Stimulated activated effector memory CD8-positive, alpha-beta T cell treated with anti-CD3 and anti-CD28 coated beads, Interleukin-12 subunit alpha, Interleukin-12 subunit beta, amount 100 ng/mL, for 72 hours (primary cell): ENCODE measurements around the gene TLE3.

Experiments
- ATAC-seq: fragments of 150-1000 bp; cut with Tn5 transposase; 2 replicates; pipeline ENCODE4 v1.10.0; 2021
- DNase-seq, 2 donors: peaks; one replicate each; pipeline ENCODE4 v3.0.0; 2021 to 2022; ENCODE audit warnings: low spot score in 2 of 2
- H3K27ac Mint-ChIP-seq: one replicate; pipeline ENCODE4 v1.8.0; 2022; ENCODE audit warnings: mild to moderate bottlenecking, mixed read lengths
- H3K36me3 Mint-ChIP-seq: one replicate; pipeline ENCODE4 v1.8.0; 2022; ENCODE audit warnings: mild to moderate bottlenecking, mixed read lengths
- H3K4me1 Mint-ChIP-seq: one replicate; pipeline ENCODE4 v1.8.0; 2022; ENCODE audit warnings: mixed read lengths
- H3K4me3 Mint-ChIP-seq: one replicate; pipeline ENCODE4 v1.8.0; 2022; ENCODE audit warnings: mild to moderate bottlenecking, mixed read lengths
- H3K9me3 Mint-ChIP-seq: one replicate; pipeline ENCODE4 v1.8.0; 2022; ENCODE audit warnings: mixed read lengths

Gene TLE3

GRCh38 chr15:70097063-70097320 lies 725 bp downstream of the TLE3 start:
- H3K36me3 Mint-ChIP-seq = peaks cover 68% of the 10 kb centered on the region
- DNase-seq = no peak
- H3K4me3 Mint-ChIP-seq = peak overlapping the region; percentile 96
- H3K4me1 Mint-ChIP-seq = peaks cover 48% of the 10 kb centered on the region
- ATAC-seq = no peak
- peak overlapping the region; percentile 95 for H3K27ac Mint-ChIP-seq
- no peaks in the 10 kb centered on the region for H3K9me3 Mint-ChIP-seq

DNA sequence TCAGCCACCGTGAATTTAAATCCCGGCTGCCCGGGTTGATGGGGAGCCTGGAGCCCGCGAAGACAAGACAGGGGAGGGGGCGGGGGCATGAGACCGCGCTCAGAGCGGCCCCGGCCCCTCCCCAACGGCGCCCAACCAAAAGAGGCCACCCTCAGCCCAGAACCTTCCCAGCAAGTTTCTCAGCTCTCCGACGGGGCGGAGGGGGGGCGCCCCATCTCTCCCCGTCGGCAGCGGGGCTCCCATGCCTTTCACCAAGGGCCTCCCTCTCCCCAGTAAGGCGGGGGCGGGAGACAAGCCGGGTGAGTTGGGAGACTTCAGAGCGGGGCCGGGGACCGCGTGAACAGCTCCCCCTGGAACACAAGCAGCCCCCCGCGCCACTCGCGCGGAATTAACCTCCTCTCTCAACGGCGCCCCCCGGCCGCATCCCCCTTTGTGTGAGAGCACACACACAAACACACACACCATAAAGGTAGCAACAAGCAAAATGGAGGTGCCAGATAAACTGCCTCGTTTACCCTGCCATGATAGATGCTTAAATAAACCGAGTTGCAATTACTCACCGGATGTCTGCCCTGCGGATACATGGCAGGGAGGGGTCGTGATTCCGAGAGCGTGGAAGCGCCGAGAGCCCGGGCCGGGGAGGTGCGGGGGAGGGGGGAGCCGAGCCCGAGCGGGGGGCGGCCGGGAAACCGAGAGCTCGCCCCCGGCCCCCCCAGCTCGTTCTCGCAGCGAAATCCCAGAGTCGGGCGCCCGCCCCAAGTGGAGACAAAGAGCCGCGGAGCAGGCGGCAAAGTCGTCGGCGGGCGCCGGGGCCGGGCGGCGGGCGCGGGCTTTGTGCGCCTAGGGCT lies 1.3 kb downstream of the TLE3 start:
- Mint-ChIP-seq H3K4me1 (peaks cover 53% of the 10 kb centered on the region), H3K27ac (peak overlapping the region; percentile 95), H3K9me3 (no peaks in the 10 kb centered on the region), H3K36me3 (peaks cover 74% of the 10 kb centered on the region), H3K4me3 (peak overlapping the region; percentile 96)
- ATAC-seq (no peak), DNase-seq (peak; percentile 39 to 71)

GRCh38 chr15:70095408-70096214 lies 2.1 kb downstream of the TLE3 start:
- Mint-ChIP-seq H3K9me3 (no peaks in the 10 kb centered on the region), H3K4me1 (peaks cover 58% of the 10 kb centered on the region), H3K27ac (peak overlapping the region; percentile 95), H3K36me3 (peaks cover 82% of the 10 kb centered on the region), H3K4me3 (peak overlapping the region; percentile 96)
- DNase-seq (peak in 1 of 2 donors; percentile 71), ATAC-seq (no peak)

GRCh38 chr15:70094690-70095311 lies 2.9 kb downstream of the TLE3 start:
- peaks cover 60% of the 10 kb centered on the region for H3K4me1 Mint-ChIP-seq
- no peak for ATAC-seq
- peak overlapping the region; percentile 96 for H3K4me3 Mint-ChIP-seq
- H3K36me3 Mint-ChIP-seq = peaks cover 86% of the 10 kb centered on the region
- no peaks in the 10 kb centered on the region for H3K9me3 Mint-ChIP-seq
- no peak overlapping the region for H3K27ac Mint-ChIP-seq
- no peak for DNase-seq

GRCh38 chr15:70093481-70094319 lies 4.0 kb downstream of the TLE3 start:
- Mint-ChIP-seq H3K27ac (peak overlapping the region; percentile 53), H3K4me1 (peaks cover 63% of the 10 kb centered on the region), H3K36me3 (peaks cover 90% of the 10 kb centered on the region), H3K4me3 (peak overlapping the region; percentile 96), H3K9me3 (no peaks in the 10 kb centered on the region)
- ATAC-seq (no peak), DNase-seq (no peak)

- Mint-ChIP-seq H3K36me3 (peaks cover 94% of the 10 kb centered on the region), H3K27ac (peak overlapping the region; percentile 53), H3K9me3 (no peaks in the 10 kb centered on the region), H3K4me1 (peaks cover 69% of the 10 kb centered on the region), H3K4me3 (peak overlapping the region; percentile 96)
- DNase-seq = no peak
- no peak for ATAC-seq
These were observed 4.6 kb downstream of the TLE3 start for GRCh38 chr15:70093070-70093469.

DNA sequence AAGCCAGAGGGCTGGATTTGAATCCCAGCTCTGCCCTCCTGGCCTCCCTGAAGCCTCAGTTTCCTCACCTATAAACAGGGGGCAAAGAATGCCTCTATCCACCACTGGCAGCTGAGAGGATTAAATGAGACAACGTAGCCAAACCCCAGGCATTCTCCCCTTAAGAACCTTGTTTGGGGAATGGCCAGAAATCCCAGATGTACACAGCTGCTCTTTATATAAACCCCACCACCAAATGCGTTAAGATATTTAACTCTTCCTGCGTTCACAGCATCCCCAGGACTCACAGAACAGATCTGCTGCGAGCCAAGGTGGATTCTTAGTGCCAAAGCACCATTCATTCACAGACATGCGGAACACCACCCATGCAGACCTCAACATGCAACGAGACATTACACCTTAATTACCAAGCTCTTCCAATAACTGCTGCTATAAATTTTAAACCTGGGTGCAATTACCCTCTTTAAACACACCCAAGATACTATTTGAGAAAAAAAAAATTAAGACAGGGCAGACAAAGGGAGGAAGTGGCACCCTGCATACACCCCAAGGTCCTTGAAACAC lies 5.2 kb downstream of the TLE3 start:
- Mint-ChIP-seq H3K36me3 (peaks cover 94% of the 10 kb centered on the region), H3K4me3 (peak overlapping the region; percentile 96)

GRCh38 chr15:70091726-70092463 lies 5.8 kb downstream of the TLE3 start:
- peak overlapping the region; percentile 30 for H3K27ac Mint-ChIP-seq
- H3K4me3 Mint-ChIP-seq = peak overlapping the region; percentile 96
- no peaks in the 10 kb centered on the region for H3K9me3 Mint-ChIP-seq
- H3K36me3 Mint-ChIP-seq = peaks cover 98% of the 10 kb centered on the region
- peak; percentile 82 for ATAC-seq
- peaks cover 80% of the 10 kb centered on the region for H3K4me1 Mint-ChIP-seq
- peak in 1 of 2 donors; percentile 75 for DNase-seq

More for the DNA sequence above, 5.2 kb downstream of the TLE3 start:
- H3K9me3 Mint-ChIP-seq = no peaks in the 10 kb centered on the region
- H3K4me1 Mint-ChIP-seq = peaks cover 74% of the 10 kb centered on the region
- DNase-seq = no peak
- H3K27ac Mint-ChIP-seq = peak overlapping the region; percentile 53
- no peak for ATAC-seq

GRCh38 chr15:70090436-70091296 lies 7.1 kb downstream of the TLE3 start:
- Mint-ChIP-seq H3K27ac (peak overlapping the region; percentile 30), H3K9me3 (no peaks in the 10 kb centered on the region), H3K4me1 (peaks cover 92% of the 10 kb centered on the region), H3K4me3 (peak overlapping the region; percentile 96), H3K36me3 (peaks cover 100% of the 10 kb centered on the region)
- DNase-seq = no peak
- peak; percentile 69 for ATAC-seq

- H3K4me3 Mint-ChIP-seq = peak overlapping the region; percentile 96
- H3K27ac Mint-ChIP-seq = no peak overlapping the region
- H3K36me3 Mint-ChIP-seq = peaks cover 99% of the 10 kb centered on the region
- H3K9me3 Mint-ChIP-seq = no peaks in the 10 kb centered on the region
- peaks cover 97% of the 10 kb centered on the region for H3K4me1 Mint-ChIP-seq
- no peak for DNase-seq
- no peak for ATAC-seq
These were observed 8.1 kb downstream of the TLE3 start for GRCh38 chr15:70089692-70089971.

DNA sequence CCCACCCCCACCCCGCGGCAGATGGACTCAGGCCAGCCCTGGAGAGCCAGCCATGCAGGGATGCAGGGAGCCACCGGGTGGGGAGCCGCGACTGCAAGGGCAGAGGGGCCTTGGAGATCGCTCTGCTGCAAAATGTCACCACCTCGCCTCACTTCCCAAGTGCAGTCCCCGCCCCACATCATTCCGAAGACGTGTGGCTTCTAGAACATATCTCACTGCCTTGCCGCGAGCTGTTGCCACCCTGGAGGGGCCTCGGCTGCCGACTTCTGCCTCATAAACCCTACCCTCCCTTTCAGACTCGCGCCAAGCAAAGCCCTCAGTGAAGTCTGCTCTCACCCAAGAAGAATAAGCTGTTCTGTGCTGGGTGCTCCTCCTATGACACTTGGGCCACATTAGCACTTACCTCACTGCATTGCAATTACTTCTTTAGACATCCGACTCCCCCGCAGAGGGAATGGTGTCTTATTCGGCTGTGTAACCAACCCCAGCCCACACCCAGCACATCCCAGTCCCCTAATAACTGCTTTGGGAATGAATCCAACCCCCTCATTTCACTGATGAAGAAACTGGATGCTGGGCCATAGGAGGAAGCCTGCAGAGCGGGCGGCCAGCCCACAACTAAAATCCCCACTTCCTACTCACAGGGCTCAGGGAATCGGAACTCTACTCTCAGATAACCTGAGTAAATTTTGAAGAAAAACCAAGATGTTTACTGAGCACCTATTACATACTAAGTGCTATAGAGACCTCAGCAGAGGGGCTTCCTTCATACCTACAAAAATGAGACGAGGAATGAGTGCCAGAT lies 8.6 kb downstream of the TLE3 start:
- Mint-ChIP-seq H3K4me3 (peak overlapping the region; percentile 15), H3K4me1 (peaks cover 97% of the 10 kb centered on the region), H3K9me3 (no peaks in the 10 kb centered on the region), H3K27ac (peak overlapping the region; percentile 60), H3K36me3 (peaks cover 97% of the 10 kb centered on the region)
- ATAC-seq = no peak
- DNase-seq = no peak

DNA sequence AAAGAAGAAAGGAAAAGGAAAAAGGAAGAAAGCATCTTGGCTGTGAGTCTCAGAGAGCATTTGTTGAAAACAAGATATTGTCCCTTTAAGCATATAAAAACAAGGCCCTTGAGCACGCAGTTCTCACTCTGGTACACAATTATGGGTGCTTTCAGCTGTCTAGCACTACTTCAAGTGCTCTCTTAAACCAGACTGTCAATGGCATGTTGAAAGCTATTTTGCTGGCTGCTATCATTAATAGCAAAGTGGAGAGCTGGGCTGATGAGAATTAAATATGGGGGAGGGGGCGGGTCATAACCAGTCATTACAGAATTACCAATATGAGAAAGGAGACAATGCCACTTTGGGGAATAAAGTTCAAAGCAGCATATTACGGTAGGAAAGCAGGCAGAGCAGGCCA lies 9.3 kb downstream of the TLE3 start:
- no peak for ATAC-seq
- DNase-seq = no peak
- Mint-ChIP-seq H3K4me3 (peak overlapping the region; percentile 15), H3K27ac (no peak overlapping the region), H3K9me3 (no peaks in the 10 kb centered on the region), H3K36me3 (peaks cover 97% of the 10 kb centered on the region), H3K4me1 (peaks cover 99% of the 10 kb centered on the region)
